WTC11 (cell line): ENCODE data around the gene ALX4. TPM values are rescaled to one million over a fixed set of nuclear protein-coding genes. Genes with fewer than 3 reads are reported as not detected.

ENCODE experiments used
- ATAC-seq: fragments of 200-7000 bp; cut with Tn5 transposase; 2 replicates; pipeline ENCODE4 v1.10.0; 2021; ENCODE audit warnings: mild to moderate bottlenecking, moderate library complexity
- CTCF ChIA-PET: fragments of 300-600 bp; sonication (Branson Sonifier 250); formaldehyde crosslinking; loops from one replicate; lab custom pipeline; 2021; ENCODE audit warnings: antibody characterized with exemption; lab: Charles Lee
- POLR2A ChIA-PET: fragments of 350-600 bp; sonication (Branson Sonifier 250); formaldehyde crosslinking; loops from one replicate; lab custom pipeline; 2021; ENCODE audit warnings: antibody characterized with exemption; lab: Charles Lee
- DNase-seq: peaks from one replicate; pipeline ENCODE4 v3.0.0; 2021; ENCODE audit warnings: low spot score
- H3K27ac Mint-ChIP-seq: 2 replicates; pipeline ENCODE4 v1.8.0; 2021; ENCODE audit warnings: mixed read lengths
- H3K27me3 Mint-ChIP-seq: 2 replicates; pipeline ENCODE4 v1.8.0; 2021; ENCODE audit warnings: low read depth, mild to moderate bottlenecking, moderate library complexity, mixed read lengths
- H3K36me3 Mint-ChIP-seq: 2 replicates; pipeline ENCODE4 v1.8.0; 2021; ENCODE audit warnings: mixed read lengths
- H3K4me1 Mint-ChIP-seq: 2 replicates; pipeline ENCODE4 v1.8.0; 2022; ENCODE audit warnings: mixed read lengths
- H3K4me3 Mint-ChIP-seq: 2 replicates; pipeline ENCODE4 v1.8.0; 2021; ENCODE audit warnings: mild to moderate bottlenecking, moderate library complexity, mixed read lengths
- H3K9me3 Mint-ChIP-seq: 2 replicates; pipeline ENCODE4 v1.8.0; 2021; ENCODE audit warnings: mixed read lengths
- ATF1 ChIP-seq: sonication (generic); formaldehyde crosslinking; IDR thresholded peaks from 2 replicates; pipeline ENCODE4 v1.8.1; 2023; ENCODE audit warnings: mild to moderate bottlenecking, moderate library complexity, missing genetic modification reagents
- ATF3 ChIP-seq: sonication (generic); formaldehyde crosslinking; conservative IDR thresholded peaks from 2 replicates; pipeline ENCODE4 v1.8.1; 2022; ENCODE audit warnings: mild to moderate bottlenecking, missing genetic modification reagents
- CDX4 ChIP-seq: fragments of 250-450 bp; sonication (Bioruptor Pico); IDR thresholded peaks from 2 replicates; pipeline ENCODE4 v1.9.0; 2021; ENCODE audit warnings: moderate library complexity, mild to moderate bottlenecking, inconsistent platforms, borderline replicate concordance
- CREM ChIP-seq: sonication (generic); formaldehyde crosslinking; IDR thresholded peaks from 2 replicates; pipeline ENCODE4 v1.8.1; 2022; ENCODE audit warnings: mild to moderate bottlenecking, missing genetic modification reagents, moderate library complexity
- E2F4 ChIP-seq: sonication (generic); formaldehyde crosslinking; IDR thresholded peaks from 2 replicates; pipeline ENCODE4 v1.8.1; 2022; ENCODE audit warnings: low read depth, mild to moderate bottlenecking, moderate library complexity, missing genetic modification reagents, borderline replicate concordance
- ELF4 ChIP-seq: sonication (generic); formaldehyde crosslinking; IDR thresholded peaks from 2 replicates; pipeline ENCODE4 v1.8.1; 2022; ENCODE audit warnings: low read depth, mild to moderate bottlenecking, moderate library complexity, missing genetic modification reagents
- EMX1 ChIP-seq: fragments of 250-450 bp; sonication (Bioruptor Pico); IDR thresholded peaks from 2 replicates; pipeline ENCODE4 v1.8.0; 2021; ENCODE audit warnings: mild to moderate bottlenecking
- FOXP4 ChIP-seq: sonication (generic); formaldehyde crosslinking; IDR thresholded peaks from 2 replicates; pipeline ENCODE4 v1.8.0; 2022; ENCODE audit warnings: mild to moderate bottlenecking, missing genetic modification reagents
- GRHL2 ChIP-seq: fragments of 250-450 bp; sonication (Bioruptor Pico); IDR thresholded peaks from 2 replicates; pipeline ENCODE4 v1.8.0; 2022; ENCODE audit warnings: mild to moderate bottlenecking, moderate library complexity; ENCODE audit not compliant: insufficient replicate concordance, severe bottlenecking
- HMGA2 ChIP-seq: fragments of 250-450 bp; sonication (Bioruptor Pico); IDR thresholded peaks from 2 replicates; pipeline ENCODE4 v1.4.0; 2021; ENCODE audit warnings: mild to moderate bottlenecking, moderate library complexity
- JAZF1 ChIP-seq: fragments of 250-450 bp; sonication (Bioruptor Pico); IDR thresholded peaks from 2 replicates; pipeline ENCODE4 v1.9.0; 2021; ENCODE audit warnings: moderate library complexity, mild to moderate bottlenecking, inconsistent platforms
- JUN ChIP-seq: sonication (generic); formaldehyde crosslinking; IDR thresholded peaks from 2 replicates; pipeline ENCODE4 v1.8.0; 2023; ENCODE audit warnings: mild to moderate bottlenecking, missing genetic modification reagents
- NFE2L1 ChIP-seq: sonication (generic); formaldehyde crosslinking; IDR thresholded peaks from 2 replicates; pipeline ENCODE4 v1.8.1; 2023; ENCODE audit warnings: missing genetic modification reagents
- NFYB ChIP-seq: sonication (generic); formaldehyde crosslinking; conservative IDR thresholded peaks from 2 replicates; pipeline ENCODE4 v1.8.0; 2022; ENCODE audit warnings: low read depth, missing genetic modification reagents
- NR3C1 ChIP-seq: sonication (generic); formaldehyde crosslinking; conservative IDR thresholded peaks from 2 replicates; pipeline ENCODE4 v1.8.1; 2023; ENCODE audit warnings: low read depth, mild to moderate bottlenecking, missing genetic modification reagents
- RELA ChIP-seq: sonication (generic); formaldehyde crosslinking; IDR thresholded peaks from 2 replicates; pipeline ENCODE4 v1.8.1; 2022; ENCODE audit warnings: missing genetic modification reagents, mild to moderate bottlenecking, borderline replicate concordance
- SOX15 ChIP-seq: fragments of 250-450 bp; sonication (Bioruptor Pico); IDR thresholded peaks from 2 replicates; pipeline ENCODE4 v1.9.0; 2021; ENCODE audit warnings: mild to moderate bottlenecking
- TP53 ChIP-seq: sonication (generic); formaldehyde crosslinking; IDR thresholded peaks from 2 replicates; pipeline ENCODE4 v1.8.1; 2023; ENCODE audit warnings: mild to moderate bottlenecking, missing genetic modification reagents
- USF1 ChIP-seq: sonication (generic); formaldehyde crosslinking; IDR thresholded peaks from 2 replicates; pipeline ENCODE4 v1.8.0; 2022; ENCODE audit warnings: mild to moderate bottlenecking, missing genetic modification reagents
- ZBTB21 ChIP-seq: sonication (generic); formaldehyde crosslinking; IDR thresholded peaks from 2 replicates; pipeline ENCODE4 v1.8.1; 2023; ENCODE audit warnings: mild to moderate bottlenecking, missing genetic modification reagents, borderline replicate concordance
- ZNF232 ChIP-seq: sonication (generic); formaldehyde crosslinking; IDR thresholded peaks from 2 replicates; pipeline ENCODE4 v1.8.0; 2022; ENCODE audit warnings: mild to moderate bottlenecking, missing genetic modification reagents
- ZNF532 ChIP-seq: fragments of 250-450 bp; sonication (Bioruptor Pico); IDR thresholded peaks from 2 replicates; pipeline ENCODE4 v1.9.0; 2021; ENCODE audit warnings: mild to moderate bottlenecking, borderline replicate concordance
- total RNA-seq: library from RNA; stranded (reverse); gene quantifications from 3 replicates; pipeline ENCODE4 v1.2.3, GENCODE V29; 2021

The ALX4 gene
- total RNA-seq, 1 experiment from 2014 or later = not detected

GRCh38 chr11:44359162-44359561, 49.2 kb upstream of the ALX4 start:
- Mint-ChIP-seq H3K36me3 (no peaks in the 10 kb centered on the region), H3K27ac (no peak overlapping the region), H3K4me1 (0 out of 2 replicates have a peak, but pooled peaks cover 3% of the 10 kb centered on the region), H3K4me3 (no peak overlapping the region), H3K9me3 (no peaks in the 10 kb centered on the region), H3K27me3 (peaks cover 3% of the 10 kb centered on the region; the same call in 1 of the 2 replicates)
- CTCF ChIA-PET = interaction anchor here (0.5 to 1.0 kb wide), 2 partner anchors 73 to 803 kb away, joined by 3 read pairs; no protein-coding TSS in a partner anchor
- no peak for ATAC-seq
- DNase-seq = no peak
- TF ChIP-seq ELF4 (CRISPR knock-in tag) (no peak), JAZF1 (no peak), RELA (CRISPR knock-in tag) (no peak)
- POLR2A ChIA-PET = no interaction called here

GRCh38 chr11:44358713-44359112, 48.8 kb upstream of the ALX4 start:
- CTCF ChIA-PET = interaction anchor here (1.0 kb wide), 1 partner anchor 72 kb away, joined by 3 read pairs; no protein-coding TSS in a partner anchor
- POLR2A ChIA-PET = no interaction called here

GRCh38 chr11:44357711-44358110, 47.8 kb upstream of the ALX4 start:
- POLR2A ChIA-PET = no interaction called here
- peaks cover 3% of the 10 kb centered on the region; the same call in 1 of the 2 replicates for H3K27me3 Mint-ChIP-seq
- CTCF ChIA-PET = no interaction called here
- TF ChIP-seq CREM (CRISPR knock-in tag) = no peak
- TF ChIP-seq HMGA2 = no peak
- TF ChIP-seq ZNF532 = no peak
- TF ChIP-seq NFE2L1 (CRISPR knock-in tag) = no peak
- TF ChIP-seq USF1 (CRISPR knock-in tag) = no peak
- no peak for TF ChIP-seq CDX4 (CRISPR knock-in tag)
- no peak for TF ChIP-seq TP53
- TF ChIP-seq SOX15 (CRISPR knock-in tag) = no peak
- TF ChIP-seq E2F4 (CRISPR knock-in tag) = no peak
- no peak for TF ChIP-seq ZBTB21 (CRISPR knock-in tag)
- TF ChIP-seq ZNF232 (CRISPR knock-in tag) = no peak
- TF ChIP-seq GRHL2 (CRISPR knock-in tag) = no peak
- no peak for TF ChIP-seq ATF3 (CRISPR knock-in tag)
- no peak for TF ChIP-seq JUN (CRISPR knock-in tag)
- TF ChIP-seq FOXP4 = no peak

More at GRCh38 chr11:44358713-44359112, 48.8 kb upstream of the ALX4 start:
- Mint-ChIP-seq H3K4me3 (no peak overlapping the region), H3K4me1 (0 out of 2 replicates have a peak, but pooled peaks cover 3% of the 10 kb centered on the region), H3K27ac (no peak overlapping the region), H3K36me3 (no peaks in the 10 kb centered on the region), H3K27me3 (peaks cover 3% of the 10 kb centered on the region; the same call in 1 of the 2 replicates), H3K9me3 (no peaks in the 10 kb centered on the region)
- DNase-seq (no peak), ATAC-seq (no peak)
- no peak for TF ChIP-seq NFYB (CRISPR knock-in tag)
- TF ChIP-seq USF1 (CRISPR knock-in tag) = no peak
- no peak for TF ChIP-seq EMX1 (CRISPR knock-in tag)
- no peak for TF ChIP-seq ATF1 (CRISPR knock-in tag)
- TF ChIP-seq NR3C1 = no peak

More at GRCh38 chr11:44357711-44358110, 47.8 kb upstream of the ALX4 start:
- H3K4me1 Mint-ChIP-seq = 0 out of 2 replicates have a peak, but pooled peaks cover 3% of the 10 kb centered on the region
- ATAC-seq (no peak), DNase-seq (no peak)
- H3K4me3 Mint-ChIP-seq = no peak overlapping the region
- H3K9me3 Mint-ChIP-seq = no peaks in the 10 kb centered on the region
- H3K36me3 Mint-ChIP-seq = no peaks in the 10 kb centered on the region
- H3K27ac Mint-ChIP-seq = no peak overlapping the region
